ENCODE results near the gene STK32C.

GRCh38 chr10:132199268-132199853 lies 108.4 kb downstream of the STK32C start:
- TF ChIP-seq CTCF (IDR thresholded peaks at IDR 0.05) (no peak), POLR2AphosphoS5 (IDR thresholded peaks at IDR 0.05) (no peak)

Data from breast epithelium (tissue), 3 donors.